HG02571 (cell line): ENCODE data around the gene ARHGEF16.

Experiments
- ATAC-seq: cut with Tn5 transposase; IDR thresholded peaks from one replicate; pipeline ENCODE4 v1.9.1; 2021; ENCODE audit warnings: mild to moderate bottlenecking, moderate library complexity; ENCODE audit not compliant: unreplicated experiment

ARHGEF16 gene

DNA sequence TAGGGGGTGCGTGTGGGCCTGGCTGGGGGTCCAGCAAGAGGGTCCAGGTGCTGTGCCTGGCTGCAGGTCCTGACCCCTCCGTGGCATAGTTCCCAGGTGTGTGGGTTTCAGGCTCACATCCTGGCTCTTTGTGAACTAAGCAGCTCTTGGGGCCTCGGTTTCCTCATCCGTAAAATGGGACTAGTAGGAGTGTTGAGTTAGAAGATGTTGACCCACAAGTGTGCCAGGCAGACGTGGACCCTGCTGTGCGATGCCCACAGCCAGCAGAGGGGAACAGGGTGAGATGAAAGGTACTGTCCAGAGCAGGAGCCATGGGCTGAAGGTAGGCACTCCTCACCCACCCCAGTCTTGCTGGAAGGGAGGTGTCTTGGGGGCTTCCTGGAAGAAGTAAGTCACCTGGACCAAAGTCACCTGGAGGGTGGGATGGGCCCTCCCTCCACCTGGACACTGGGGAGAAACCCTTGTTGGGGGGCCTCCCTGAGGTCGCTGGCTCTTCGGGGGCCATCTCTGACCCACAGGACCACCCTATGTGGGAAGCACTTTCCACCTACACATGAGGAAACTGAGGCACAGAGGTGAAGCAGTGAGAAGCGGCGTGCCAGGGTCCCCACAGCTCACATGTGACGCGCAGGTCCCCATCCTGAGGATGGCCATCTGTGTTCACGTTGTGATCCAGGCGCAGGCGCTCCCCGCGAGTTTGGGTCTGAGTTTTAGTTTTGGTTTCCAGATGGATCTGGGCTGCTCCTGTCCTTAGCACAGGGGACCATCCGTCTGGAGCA is 1.4 kb downstream of the ARHGEF16 start:
- ATAC-seq, result no peak

DNA sequence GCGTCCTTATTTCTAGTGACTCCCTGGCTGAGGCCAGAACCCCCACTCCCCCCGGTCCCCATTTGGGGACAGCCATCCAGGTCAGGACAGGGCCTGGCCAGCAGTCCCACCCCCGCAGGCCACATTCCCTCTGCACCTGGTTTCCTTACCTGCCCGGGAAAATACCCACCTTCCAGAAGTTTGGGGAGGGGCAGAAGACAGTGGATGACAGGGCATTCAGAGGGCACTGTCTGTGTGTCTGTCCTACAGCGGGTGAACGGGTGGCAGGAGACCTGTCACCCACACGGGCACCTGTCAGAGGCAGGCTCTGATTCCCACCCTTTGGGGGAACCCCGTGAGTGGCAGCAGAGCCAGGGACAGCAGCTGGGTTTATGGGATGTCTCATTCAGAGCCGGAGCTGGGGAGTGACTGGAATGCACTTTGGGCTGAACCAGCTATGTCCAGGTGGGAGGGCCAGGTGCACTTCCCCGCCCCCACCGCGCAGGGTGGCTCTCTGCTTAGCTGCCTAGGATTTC is 2.0 kb downstream of the ARHGEF16 start:
- ATAC-seq, result no peak

DNA sequence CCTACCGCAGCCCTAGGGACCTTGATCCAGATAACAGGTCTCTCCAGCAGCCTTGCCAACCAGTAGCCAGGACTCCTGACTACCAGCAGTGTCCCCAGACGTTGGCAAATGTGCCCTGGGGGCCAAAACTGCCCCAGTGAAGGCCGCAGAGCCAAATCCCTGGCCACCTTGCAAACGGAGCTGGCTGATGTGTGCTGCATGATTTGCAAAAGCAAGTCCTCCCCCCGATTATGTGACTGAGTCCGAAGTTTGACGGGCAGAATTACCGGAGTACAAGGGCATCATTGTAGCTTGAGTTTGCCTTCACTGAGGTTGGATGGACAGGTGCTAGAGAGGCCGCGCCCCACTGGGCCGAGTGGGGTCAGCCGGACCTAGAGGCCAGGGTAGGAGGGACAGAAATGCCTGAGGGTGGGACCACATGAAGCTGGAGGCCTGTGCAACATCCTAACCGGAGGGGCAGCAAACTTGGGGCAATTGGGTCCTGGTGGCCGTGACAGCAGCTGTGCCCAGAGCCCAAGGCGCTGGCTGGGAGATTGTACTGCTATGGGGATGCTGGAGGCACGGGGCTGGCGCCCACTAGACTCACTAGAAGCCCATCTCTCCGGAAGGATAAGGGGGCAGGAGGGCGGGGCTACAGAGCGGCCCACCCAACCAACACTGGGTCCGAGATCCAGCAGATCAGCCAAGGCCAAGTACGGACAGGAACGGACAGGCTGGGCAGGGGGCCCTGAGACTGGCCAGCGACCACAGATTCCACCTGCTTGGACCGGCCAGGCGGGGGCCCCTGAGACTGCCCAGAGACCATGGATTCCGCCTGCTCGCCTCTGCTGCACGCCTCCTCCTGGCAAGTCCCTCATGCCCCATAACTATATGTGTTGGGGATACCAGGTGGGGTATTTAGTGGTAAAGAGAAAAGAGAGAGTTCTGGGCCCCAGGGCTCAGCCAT is 2.8 kb downstream of the ARHGEF16 start:
- no peak for ATAC-seq

DNA sequence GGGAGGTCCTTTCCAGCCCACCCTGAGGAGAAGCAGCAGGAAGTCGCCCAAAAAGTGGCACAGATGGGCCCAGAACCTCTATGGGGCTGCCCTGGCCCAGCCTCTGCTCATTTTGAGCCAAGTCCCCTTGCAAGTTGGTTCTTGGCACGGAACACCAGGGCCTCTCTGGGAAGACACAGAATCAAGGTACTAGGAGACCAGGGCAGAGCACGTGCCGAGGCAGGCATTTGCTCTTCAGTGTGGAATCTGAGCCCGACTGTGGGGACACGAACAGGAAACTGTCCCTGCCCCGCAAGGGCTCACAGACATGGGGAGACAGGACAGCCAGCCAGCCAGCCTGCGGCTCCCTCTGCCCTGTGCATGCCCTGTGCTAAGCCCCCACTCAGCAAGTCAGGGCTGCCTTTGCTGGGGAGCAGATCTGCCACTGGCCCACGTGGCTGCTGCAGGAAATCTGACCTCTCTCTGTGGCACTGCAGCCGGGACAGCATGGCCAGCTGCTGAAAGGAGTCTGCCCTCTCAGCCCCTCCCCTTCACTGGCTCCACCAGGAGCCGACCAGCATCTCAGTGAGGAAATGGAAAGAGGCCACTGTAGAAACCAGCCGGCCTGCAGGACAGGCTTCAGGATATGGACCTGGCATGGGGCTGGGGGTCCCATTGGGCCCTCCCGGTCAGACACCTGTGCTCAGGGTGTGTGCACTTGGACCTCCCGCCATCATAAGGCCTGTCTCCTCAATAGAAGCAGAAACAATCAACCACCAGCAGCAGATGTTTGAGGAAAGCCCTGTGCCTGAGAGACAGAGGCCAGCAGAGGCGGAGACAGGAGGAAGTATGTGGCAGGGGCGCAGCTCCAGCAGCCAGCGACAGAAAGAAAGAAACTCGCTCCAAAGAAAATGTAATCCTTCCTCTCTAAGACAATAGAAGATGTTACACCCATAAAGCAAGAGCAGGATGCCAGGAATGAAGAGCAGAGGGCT is 3.7 kb downstream of the ARHGEF16 start:
- ATAC-seq, result no peak

DNA sequence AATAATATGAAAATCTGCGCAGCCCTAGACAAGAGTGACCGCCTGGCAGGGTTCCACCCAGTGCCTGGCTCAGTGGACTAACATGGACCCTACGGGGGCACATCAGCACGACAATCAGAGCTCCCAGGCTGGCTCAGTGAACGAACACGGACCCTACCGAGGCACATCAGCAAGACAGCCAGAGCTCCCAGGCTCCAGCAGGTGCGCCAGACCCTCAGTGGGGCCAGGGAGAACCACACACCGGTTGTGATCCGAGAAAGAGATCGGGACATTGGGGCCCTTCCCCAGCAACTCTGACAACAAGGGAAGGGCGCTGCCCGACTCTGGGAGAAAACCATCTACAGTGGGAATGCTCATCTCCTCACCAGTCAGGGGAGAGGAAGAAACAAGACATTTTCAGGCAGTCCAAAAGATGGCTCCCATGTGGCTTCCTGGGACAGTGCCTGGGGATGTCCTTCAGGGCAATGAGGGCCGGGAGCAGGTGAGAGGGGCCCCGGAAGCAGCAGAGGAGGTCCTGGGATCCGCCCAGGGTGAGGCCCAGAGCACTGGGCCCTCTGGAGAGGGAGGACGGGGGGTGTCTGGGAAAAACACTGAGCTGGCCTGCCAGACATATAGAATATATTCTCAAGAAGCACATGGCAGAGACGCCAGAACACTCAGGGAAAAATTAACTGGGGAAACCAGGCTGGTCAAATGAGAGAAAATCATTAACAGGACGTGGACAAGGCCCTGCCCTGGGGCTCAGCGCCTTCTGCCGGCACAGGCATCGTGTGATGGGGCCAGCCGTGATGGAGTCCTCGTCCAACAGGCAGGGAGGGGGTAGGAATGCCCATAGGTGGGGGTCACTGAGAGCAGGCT is 4.8 kb downstream of the ARHGEF16 start:
- ATAC-seq, result no peak

DNA sequence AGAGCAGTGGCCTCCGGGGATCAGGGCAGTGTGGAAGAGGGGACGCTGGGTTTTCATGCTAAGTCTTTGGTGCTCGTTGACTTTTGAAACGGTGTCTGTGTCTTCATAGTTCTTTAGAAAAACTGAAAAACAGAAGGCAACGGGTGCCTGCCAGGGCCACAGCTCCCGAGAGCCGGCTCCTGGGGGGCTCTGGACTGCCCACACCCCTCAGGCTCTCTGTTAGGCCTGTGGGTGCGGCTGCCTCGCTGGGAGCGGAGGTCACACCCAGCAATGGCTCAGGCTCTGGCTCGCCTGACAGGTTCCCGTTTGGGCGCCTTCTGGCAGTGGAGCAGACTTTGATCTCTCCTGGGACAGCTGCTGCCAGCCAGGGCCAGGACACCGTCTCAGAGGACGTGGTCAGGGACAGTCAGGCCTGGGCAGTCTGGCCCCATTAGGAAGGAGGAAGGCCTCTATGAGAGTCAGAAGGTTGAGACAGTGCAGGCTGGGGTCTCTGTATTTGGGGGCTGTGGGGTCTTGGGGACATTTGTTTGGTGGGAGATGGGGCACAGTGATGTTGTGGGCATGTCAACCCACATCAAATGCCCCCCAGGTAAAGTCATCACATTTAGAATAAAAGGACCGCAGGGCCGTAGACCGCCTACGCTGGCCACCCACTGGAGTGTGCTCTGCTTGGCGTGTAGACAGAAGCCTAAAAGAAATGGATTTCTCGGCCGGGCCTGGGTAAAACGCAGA is 5.6 kb downstream of the ARHGEF16 start:
- ATAC-seq, result no peak

DNA sequence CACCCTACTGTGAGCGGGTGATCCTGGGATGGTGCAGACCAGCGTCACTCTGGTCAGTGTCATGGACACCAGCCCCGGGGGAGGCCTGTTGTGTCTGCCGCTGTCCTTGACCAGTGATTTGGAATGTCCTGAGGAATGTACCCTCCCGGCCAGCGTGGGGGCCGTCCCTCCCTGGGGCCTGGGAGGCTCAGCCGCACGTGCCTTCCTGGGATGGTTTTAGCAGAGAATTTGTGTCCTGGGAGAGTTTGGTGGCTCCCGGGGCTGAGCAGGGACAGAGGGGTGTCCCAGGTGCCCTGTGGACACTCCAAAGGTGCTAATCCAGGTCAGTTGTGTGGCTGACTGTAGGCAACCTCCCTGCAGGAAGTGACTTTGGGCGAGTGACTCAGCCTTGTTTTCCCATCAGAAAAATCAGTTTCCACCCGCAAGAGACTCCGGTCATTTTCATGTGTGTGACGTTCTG is 6.2 kb downstream of the ARHGEF16 start:
- ATAC-seq, result no peak

DNA sequence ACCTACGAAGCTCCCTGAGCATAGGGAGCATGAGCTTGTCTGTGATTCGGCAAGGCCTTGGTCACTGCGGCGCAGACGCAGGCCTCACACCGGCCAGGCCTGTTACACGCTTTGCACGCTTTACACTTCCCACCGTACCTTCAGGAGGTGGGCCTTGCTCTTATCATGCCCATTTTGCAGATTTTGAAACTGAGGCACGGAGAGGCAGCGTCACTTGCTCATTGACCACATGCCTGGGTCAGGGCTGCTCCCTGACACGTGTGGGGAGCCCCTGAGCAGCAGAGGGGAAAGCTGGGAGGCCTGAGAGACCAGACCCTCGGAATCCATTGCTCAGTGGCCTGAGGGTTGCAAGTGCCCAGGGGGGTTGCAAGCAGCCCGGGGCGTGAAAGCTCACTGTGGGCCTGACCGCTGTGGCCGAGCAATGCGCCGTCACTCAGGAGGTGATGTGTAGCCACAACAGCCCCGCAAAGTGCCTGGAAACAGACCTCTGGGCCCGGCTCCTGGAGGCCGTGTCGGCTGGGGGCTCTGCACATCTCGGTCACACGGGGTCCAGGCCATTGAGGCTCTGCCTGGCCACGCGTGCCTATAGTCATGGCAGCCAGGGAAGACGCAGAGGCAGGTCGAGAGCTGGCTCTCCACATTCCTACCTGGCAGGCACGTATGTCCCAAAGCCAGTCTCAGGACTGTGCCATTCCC is 6.9 kb downstream of the ARHGEF16 start:
- ATAC-seq, result no peak

DNA sequence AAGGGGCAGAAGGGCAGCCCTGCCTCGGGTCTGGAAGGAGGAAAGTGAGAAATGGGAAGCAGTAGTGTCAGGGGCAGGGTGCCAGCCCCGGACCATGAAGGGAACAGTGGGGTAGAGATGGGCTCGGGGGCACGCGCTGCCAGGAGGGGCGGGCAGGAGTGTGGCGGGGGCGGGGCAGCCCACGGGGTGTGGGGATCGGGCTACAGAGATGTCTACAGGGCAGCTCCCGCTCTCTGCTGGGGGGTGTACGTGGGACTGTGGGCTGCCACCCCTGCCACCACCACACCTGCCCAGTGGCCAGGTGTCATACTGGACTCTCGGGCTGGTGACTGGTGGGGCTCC is 7.4 kb downstream of the ARHGEF16 start:
- ATAC-seq, result no peak

DNA sequence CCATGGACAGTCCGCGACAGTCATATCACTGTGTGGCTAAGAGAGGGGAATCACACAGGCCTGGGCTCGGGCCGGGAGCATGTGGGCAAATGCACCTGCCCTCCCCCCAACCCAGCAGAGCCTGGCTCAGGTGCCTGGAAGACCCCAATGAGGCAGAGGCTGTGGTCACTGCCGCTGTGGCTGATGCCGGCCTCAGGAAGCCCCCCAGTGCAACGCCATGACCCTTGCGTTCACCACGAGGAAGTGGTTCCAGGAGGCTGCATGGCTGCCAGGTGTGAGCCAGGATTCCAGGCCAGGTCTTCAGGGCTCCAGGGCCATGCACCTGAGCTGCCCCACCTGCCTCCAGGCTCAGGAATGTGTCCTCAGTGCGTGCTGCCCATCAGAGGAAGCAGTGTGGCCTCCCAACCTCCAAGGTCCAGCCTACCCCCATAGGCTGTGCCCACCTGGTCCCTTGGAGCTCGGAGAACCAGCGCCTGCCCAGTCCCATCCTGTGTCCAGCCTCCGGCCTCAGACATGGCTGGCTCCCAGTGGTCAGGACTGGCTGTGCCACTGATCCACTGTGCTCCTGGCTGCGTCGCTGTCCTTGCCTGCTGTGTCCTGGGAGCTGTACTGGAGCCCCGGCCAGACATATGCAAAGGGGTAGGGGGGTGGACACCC is 8.0 kb downstream of the ARHGEF16 start:
- ATAC-seq, result no peak

DNA sequence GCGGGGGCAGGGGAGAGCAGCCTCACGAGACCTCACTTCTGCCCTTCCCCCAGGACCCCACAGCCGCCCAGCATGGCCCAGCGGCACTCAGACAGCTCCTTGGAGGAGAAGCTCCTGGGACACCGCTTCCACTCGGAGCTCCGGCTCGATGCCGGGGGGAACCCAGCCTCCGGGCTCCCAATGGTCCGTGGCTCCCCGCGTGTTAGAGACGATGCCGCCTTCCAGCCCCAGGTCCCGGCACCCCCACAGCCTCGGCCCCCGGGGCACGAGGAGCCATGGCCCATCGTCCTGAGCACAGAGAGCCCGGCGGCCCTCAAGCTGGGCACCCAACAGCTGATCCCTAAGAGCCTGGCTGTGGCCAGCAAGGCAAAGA is 8.5 kb downstream of the ARHGEF16 start:
- no peak for ATAC-seq

DNA sequence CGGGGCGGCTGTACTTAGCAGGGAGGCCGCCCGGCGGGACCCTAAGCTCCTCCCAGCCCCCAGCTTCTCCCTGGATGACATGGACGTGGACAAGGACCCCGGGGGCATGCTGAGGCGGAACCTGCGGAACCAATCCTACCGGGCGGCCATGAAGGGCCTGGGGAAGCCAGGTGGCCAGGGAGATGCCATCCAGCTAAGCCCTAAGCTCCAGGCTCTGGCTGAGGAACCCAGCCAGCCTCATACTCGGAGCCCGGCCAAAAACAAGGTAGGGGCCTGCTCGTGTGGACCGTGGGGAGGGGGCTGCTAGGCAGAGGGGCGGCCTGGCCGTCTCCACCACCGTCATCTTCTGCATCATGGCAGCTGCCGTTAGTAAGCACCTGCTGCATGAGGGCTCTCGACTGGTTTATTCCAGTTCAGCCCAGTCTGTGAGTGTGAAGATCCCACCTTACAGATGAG is 9.0 kb downstream of the ARHGEF16 start:
- no peak for ATAC-seq

DNA sequence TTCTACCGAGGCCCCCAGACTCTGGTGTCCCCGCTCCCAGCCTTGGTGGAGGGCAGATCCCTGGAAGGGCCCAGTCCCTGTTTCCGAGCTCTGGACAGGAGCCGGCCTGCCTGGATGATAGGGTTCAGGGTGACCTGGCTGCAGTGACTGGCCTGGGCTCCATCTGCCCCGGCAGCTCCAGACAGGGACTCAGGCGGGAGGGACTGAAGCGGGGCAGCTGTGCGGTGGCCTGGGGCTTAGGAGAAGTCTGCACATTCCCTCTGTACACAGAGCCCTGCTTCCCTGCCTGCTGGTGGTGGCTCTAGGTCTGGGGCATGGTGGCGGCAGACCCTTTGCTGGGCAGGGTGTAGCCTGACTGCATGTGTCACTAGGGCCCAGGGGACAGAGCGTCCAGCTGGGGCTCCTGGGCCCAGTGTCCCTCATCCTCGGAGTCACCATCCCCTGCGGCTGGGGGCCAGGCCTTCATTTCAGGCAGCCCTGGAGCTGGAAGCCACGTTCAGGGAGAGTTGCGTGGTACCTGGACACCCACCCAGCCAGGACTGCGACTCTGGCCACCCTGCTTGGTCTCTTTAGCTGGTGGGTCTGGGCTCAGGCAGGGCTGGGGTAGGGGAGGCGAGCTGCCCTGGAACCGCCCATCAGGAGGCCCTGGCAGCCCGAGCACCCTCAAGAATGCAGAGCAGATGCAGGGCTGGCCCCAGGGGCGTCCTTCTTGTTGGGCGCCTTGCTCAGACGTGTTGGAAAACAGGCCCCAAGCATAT is 9.6 kb downstream of the ARHGEF16 start:
- ATAC-seq, result no peak

DNA sequence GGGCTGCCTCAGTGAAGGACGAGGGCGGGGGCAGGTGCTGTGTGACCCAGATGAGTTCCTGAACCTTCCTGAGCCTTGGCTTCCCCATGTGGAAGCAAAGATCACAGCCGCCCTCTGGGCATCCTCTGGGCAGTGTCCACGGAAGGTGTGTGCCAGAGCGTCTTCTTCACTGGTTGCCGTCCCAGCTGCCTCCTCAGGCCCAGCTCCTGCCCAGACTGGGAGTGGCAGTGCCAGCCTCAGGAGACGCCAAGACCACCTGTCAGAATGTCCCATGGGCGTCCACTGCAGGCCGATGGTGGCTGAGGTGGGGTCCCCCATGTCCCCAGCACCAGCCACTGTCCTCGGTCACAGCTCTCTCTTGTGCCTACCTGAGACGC is 10.2 kb downstream of the ARHGEF16 start:
- ATAC-seq, result no peak

DNA sequence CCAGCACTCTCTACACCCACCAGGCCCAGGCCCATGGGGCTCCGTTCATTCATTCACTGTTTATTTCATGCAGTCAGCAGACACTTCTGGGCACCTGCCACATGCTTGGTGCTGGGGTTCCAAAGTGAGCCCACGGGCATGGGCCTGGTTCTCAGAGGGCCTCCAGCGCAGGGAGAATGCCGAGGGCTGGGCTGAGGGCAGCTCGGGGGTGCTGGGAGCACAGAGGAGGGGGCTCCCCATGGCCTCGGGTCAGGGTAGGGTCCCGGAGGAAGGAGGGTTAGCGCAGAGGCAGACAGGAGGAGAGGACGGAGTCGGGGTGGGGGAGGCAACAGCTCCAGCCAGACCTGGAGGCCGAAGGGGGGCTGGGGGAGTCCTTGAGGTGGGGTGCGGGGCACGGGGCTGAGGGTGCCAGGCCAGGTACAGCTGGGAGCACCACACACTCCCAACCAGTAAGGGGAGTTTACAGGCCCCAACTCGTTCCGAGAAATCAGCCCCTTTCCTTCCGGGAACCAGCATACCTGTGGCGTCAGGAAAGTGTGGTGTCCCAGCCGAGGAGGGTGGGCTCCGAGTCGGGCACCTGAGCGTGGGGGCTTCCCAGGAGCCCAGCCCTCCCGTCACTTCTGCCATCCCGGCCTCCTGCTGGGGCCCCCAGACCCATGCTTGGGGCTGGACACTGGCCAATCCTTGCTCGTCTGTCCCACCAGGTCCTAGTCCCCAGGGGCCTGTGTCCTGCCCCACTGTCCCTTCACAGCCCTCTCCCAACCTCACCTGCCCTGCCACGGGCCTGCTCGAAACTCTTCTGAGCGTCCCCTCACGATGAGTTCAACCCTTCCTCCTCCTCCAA is 10.8 kb downstream of the ARHGEF16 start:
- ATAC-seq, result no peak

DNA sequence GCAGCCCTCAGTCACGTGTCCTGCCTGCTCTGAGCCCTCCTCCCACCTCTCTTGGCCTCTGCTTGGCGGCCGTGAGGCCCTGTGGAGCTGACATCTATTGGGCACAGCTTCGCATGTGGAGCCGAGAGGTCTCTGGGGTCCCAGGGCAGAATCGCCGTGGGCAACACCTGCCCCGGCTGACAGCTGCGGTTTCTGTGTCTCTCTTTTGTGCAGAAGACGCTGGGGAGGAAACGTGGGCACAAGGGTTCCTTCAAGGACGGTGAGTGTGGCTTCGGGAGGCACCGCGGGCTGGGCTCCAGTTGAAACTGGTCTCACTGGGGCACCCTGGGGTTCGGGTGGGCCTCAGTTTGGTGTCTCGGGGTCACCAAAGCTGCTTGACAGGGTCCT is 11.5 kb downstream of the ARHGEF16 start:
- no peak for ATAC-seq
